ENCODE results near the gene SORCS3.

The SORCS3 gene
- long read RNA-seq, partial matches to known transcripts = 0 of 1 reads
- long read RNA-seq, other reads (novel, unspliced or antisense) = 1 of 1 reads

- DNase-seq (ENCODE audit: low read depth in 1 of 2, low spot score in 1 of 2) = no peak
- H3K27ac ChIP-seq (replicated peaks) = no peak within 1 kb of the TSS
- TF ChIP-seq REST (IDR thresholded peaks at IDR 0.05; ENCODE audit: insufficient replicate concordance, low read depth) (no peak), SPI1 (IDR thresholded peaks at IDR 0.05; ENCODE audit: borderline replicate concordance, low read depth) (no peak), GABPA (IDR thresholded peaks at IDR 0.05; ENCODE audit: low read depth) (no peak), POLR2AphosphoS5 (IDR thresholded peaks at IDR 0.05; ENCODE audit: low read depth) (no peak), CTCF (IDR thresholded peaks at IDR 0.05; ENCODE audit: insufficient read depth, low read length) (no peak)
- H3K4me3 ChIP-seq (replicated peaks; ENCODE audit: insufficient read depth, low read length) = no peak within 1 kb of the TSS
- H3K27me3 ChIP-seq (ENCODE audit: insufficient read depth, poor library complexity, severe bottlenecking) = peaks cover 49% of the 10 kb centered on the region
Measured at GRCh38 chr10:104641187-104641936, at the start of gene SORCS3. Gene SORCS3 (plus strand): TSS chr10:104641290.

GRCh38 chr10:104591441-104591840 is 49.6 kb upstream of the SORCS3 start:
- TF ChIP-seq SPI1 (IDR thresholded peaks at IDR 0.05; ENCODE audit: borderline replicate concordance, low read depth) (no peak), POLR2AphosphoS5 (IDR thresholded peaks at IDR 0.05; ENCODE audit: low read depth) (no peak), REST (IDR thresholded peaks at IDR 0.05; ENCODE audit: insufficient replicate concordance, low read depth) (no peak), GABPA (IDR thresholded peaks at IDR 0.05; ENCODE audit: low read depth) (no peak), CTCF (IDR thresholded peaks at IDR 0.05; ENCODE audit: insufficient read depth, low read length) (no peak)
- DNase-seq (ENCODE audit: low read depth in 1 of 2, low spot score in 1 of 2) = no peak
- Histone ChIP-seq H3K27me3 (ENCODE audit: insufficient read depth, poor library complexity, severe bottlenecking) (peaks cover 2% of the 10 kb centered on the region), H3K27ac (replicated peaks) (no peak overlapping the region), H3K4me3 (replicated peaks; ENCODE audit: insufficient read depth, low read length) (no peak overlapping the region)

- DNase-seq (ENCODE audit: low read depth in 1 of 2, low spot score in 1 of 2) = no peak
- Histone ChIP-seq H3K27ac (replicated peaks) (no peak overlapping the region), H3K4me3 (replicated peaks; ENCODE audit: insufficient read depth, low read length) (no peak overlapping the region), H3K27me3 (ENCODE audit: insufficient read depth, poor library complexity, severe bottlenecking) (peaks cover 7% of the 10 kb centered on the region)
- TF ChIP-seq GABPA (IDR thresholded peaks at IDR 0.05; ENCODE audit: low read depth) = no peak
- peak; percentile 38; the same call in 1 of the 2 replicates for TF ChIP-seq SPI1 (IDR thresholded peaks at IDR 0.05; ENCODE audit: borderline replicate concordance, low read depth)
Measured at GRCh38 chr10:104601166-104601565, 39.9 kb upstream of the SORCS3 start.

GRCh38 chr10:104608091-104608828 is 32.8 kb upstream of the SORCS3 start:
- no peak for DNase-seq (ENCODE audit: low read depth in 1 of 2, low spot score in 1 of 2)
- TF ChIP-seq POLR2AphosphoS5 (IDR thresholded peaks at IDR 0.05; ENCODE audit: low read depth) (no peak), REST (IDR thresholded peaks at IDR 0.05; ENCODE audit: insufficient replicate concordance, low read depth) (no peak), SPI1 (IDR thresholded peaks at IDR 0.05; ENCODE audit: borderline replicate concordance, low read depth) (no peak), CTCF (IDR thresholded peaks at IDR 0.05; ENCODE audit: insufficient read depth, low read length) (no peak), GABPA (IDR thresholded peaks at IDR 0.05; ENCODE audit: low read depth) (no peak)
- Histone ChIP-seq H3K27ac (replicated peaks) (no peak overlapping the region), H3K27me3 (ENCODE audit: insufficient read depth, poor library complexity, severe bottlenecking) (peaks cover 5% of the 10 kb centered on the region), H3K4me3 (replicated peaks; ENCODE audit: insufficient read depth, low read length) (no peak overlapping the region)

Measured in HL-60 (cell line).